T-helper 2 cell treated with Interferon-gamma antibody and Interleukin-4, amounts not matched to agents 5 μg/mL and 100 μg/mL, for 36 hours (primary cell): ENCODE measurements around the gene ZNF48.
"Not testable (repeated sequence)": the region's sequence is repeated elsewhere in the genome, so short reads cannot be mapped to it uniquely, and the experiment has no call there.

Experiments used
- DNase-seq: peaks from one replicate; pipeline ENCODE4 v3.0.0; 2021; ENCODE audit warnings: low spot score
- H3K27ac Mint-ChIP-seq: one replicate; pipeline ENCODE4 v1.8.0; 2021; ENCODE audit warnings: mild to moderate bottlenecking, mixed read lengths
- H3K27me3 Mint-ChIP-seq: one replicate; pipeline ENCODE4 v1.8.0; 2021; ENCODE audit warnings: low read depth, mixed read lengths
- H3K36me3 Mint-ChIP-seq: one replicate; pipeline ENCODE4 v1.8.0; 2021; ENCODE audit warnings: low read depth, mixed read lengths
- H3K4me1 Mint-ChIP-seq: one replicate; pipeline ENCODE4 v1.8.0; 2021; ENCODE audit warnings: low read depth, mixed read lengths
- H3K4me3 Mint-ChIP-seq: one replicate; pipeline ENCODE4 v1.8.0; 2022; ENCODE audit warnings: mild to moderate bottlenecking, moderate library complexity, mixed read lengths
- H3K9me3 Mint-ChIP-seq: one replicate; pipeline ENCODE4 v1.8.0; 2021; ENCODE audit warnings: mixed read lengths

Gene ZNF48

DNA sequence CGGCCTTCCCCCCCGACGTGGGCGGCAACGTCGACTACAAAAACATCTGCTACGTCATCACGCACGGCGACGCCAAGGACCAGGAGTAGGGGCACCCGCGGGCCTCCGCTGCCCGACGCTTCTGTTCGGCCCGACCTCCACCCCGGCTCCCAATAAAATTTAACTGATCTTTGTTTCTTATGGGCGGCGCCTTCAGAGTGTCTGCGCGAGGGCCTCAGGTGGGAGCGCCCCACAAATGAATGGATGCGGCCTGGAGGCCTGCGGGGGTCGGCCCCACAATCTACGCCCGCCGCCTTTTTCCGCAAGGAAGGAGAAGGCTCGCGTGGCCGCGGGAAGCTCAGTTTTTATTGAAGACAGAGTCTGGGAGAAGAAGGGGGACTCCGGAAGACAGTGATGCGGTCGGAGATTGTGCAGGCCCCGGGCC, 17.4 kb upstream of the ZNF48 start:
- H3K4me3 Mint-ChIP-seq, result peak overlapping the region; percentile 92
- no peaks in the 10 kb centered on the region for H3K27me3 Mint-ChIP-seq
- DNase-seq, result peak; percentile 84
- H3K27ac Mint-ChIP-seq, result peak overlapping the region; percentile 98
- peaks cover 31% of the 10 kb centered on the region for H3K36me3 Mint-ChIP-seq
- H3K4me1 Mint-ChIP-seq, result peaks cover 31% of the 10 kb centered on the region
- no peaks in the 10 kb centered on the region for H3K9me3 Mint-ChIP-seq

DNA sequence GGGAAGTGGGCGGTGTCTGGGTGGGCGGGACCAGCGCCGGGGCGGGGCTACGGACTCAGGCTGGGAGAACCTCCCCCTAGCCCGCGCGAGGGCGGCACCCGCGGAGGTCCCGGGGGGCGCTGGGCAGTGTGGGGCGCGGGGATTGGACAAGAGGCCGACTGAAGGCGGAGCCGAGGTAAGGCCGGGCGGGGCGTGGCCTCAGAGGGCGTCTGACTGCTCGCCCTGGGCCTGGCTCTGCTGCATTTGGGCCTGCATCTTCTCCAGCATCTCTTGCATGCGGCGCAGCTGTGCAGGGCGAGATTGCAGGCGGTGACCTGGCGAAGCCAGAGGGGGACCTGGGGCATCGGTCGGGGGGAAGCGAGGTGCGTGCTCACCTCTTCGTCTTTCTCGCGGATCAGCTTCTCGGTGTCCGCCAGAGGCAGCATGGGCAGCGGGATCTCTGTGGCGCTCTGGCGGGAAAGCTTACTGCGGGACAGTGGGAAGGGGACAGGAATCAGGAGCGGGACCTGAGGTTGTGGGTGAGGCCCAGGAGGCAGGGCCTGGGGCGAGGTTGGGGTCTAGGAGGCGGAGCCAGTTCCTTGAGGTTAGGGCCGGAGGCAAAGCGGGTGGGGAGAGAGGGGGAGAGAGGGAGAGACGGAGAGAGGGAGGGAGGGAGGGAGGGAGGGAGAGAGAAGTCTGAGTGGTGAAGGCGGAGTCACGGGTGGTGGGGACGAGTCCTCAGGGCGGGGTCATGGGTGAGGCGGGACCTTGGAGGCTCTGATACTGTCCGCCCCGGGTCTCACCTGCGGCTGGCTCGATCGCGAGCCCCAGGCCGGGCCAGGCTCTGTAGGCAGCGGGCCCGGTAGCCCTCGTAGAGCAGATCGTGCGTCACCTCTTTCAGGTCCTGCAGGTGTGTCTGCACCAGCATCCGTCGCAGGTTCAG, 16.7 kb upstream of the ZNF48 start:
- H3K36me3 Mint-ChIP-seq, result peaks cover 31% of the 10 kb centered on the region
- DNase-seq, result peak; percentile 98
- H3K27me3 Mint-ChIP-seq, result no peaks in the 10 kb centered on the region
- H3K4me3 Mint-ChIP-seq, result peak overlapping the region; percentile 92
- peaks cover 37% of the 10 kb centered on the region for H3K4me1 Mint-ChIP-seq
- H3K27ac Mint-ChIP-seq, result peak overlapping the region; percentile 98
- H3K9me3 Mint-ChIP-seq, result no peaks in the 10 kb centered on the region

DNA sequence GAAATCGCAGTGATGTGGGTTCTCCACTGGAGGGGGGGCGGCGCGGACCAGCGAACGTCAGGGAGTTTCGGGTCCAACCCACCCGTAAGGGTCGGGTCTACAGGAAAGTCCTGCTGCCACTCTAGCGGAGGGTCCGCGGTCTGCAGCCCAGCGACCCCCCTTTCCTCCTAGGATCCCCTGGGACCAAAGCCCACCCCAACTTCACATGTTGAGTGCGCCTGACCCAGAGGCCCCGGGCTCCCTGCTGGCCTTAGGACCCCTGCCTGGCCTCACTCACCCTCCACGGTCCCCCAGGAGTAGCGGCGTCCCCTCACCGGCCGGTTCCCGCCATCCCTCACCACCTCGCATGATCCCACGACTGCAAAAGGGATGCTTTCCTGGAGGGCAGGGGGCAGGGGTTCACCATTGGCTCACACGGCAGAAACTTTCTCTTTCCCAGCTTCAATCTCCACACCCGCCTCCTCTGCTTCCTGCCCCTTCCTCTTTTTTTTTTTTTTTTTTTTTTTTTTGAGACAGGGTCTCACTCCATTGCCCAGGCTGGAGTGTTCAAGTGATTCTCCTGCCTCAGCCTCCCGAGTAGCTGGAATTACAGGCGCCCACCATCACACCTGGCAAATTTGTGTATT, 15.9 kb upstream of the ZNF48 start:
- Mint-ChIP-seq H3K27ac (peak overlapping the region; percentile 98), H3K9me3 (no peaks in the 10 kb centered on the region), H3K36me3 (peaks cover 31% of the 10 kb centered on the region), H3K27me3 (no peaks in the 10 kb centered on the region), H3K4me1 (peaks cover 40% of the 10 kb centered on the region), H3K4me3 (peak overlapping the region; percentile 92)
- no peak for DNase-seq

DNA sequence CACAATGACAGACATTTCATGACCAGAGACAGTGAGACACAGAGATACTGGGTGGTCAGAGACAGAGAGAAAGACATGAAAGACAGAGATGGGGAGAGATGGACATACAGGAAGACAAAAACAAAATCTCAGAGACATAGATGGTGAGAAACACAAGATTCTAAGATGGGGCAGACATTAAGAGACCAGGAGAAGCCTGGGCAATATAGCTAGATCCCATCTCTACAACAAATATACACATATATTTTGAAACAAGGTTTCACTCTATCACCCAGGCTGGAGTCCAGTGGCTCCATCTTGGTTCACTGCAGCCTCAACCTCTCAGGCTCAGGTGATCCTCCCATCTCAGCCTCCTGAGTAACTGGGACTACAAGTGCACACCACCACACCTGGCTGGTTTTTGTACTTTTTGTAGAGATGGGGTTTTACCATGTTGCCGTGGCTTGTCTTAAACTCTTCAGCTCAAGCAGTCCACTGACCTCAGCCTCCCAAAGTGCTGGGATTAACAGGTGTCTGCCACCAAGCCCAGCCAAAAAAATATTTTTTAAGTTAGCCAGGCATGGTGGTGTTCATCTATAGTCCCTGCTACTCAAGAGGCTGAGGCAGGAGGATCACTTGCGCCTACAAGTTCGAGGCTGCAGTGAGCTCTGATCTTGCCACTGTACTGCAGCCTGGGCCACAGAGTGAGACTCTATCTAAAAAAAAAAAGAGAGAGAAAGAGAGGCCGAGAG, 15.0 kb upstream of the ZNF48 start:
- Mint-ChIP-seq H3K27ac (peak overlapping the region; percentile 98), H3K4me1 (peaks cover 40% of the 10 kb centered on the region), H3K9me3 (no peaks in the 10 kb centered on the region), H3K36me3 (peaks cover 31% of the 10 kb centered on the region), H3K4me3 (peak overlapping the region; percentile 92), H3K27me3 (no peaks in the 10 kb centered on the region)
- no peak for DNase-seq

DNA sequence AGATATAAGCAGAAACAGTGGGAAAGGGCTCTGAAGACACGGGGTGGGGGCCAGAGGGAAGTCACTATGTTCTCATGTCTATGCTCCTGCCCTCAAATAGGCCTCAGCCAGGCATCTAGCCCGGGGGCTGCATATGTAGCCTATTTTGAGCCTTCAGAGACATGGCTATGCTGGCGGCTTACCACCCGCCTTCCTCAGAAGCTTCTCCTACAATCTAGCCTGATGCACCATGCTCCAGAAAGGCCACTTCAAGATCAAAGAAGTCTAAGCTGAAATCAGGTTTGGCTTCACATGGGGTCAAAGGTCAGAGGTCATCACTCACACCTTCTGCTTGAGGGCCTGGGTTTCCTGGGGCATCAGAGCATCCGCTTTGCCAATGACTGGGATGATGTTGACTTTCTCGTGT, 14.4 kb upstream of the ZNF48 start:
- H3K27ac Mint-ChIP-seq, result peak overlapping the region; percentile 87
- no peaks in the 10 kb centered on the region for H3K27me3 Mint-ChIP-seq
- H3K4me1 Mint-ChIP-seq, result peaks cover 41% of the 10 kb centered on the region
- peak overlapping the region; percentile 92 for H3K4me3 Mint-ChIP-seq
- no peaks in the 10 kb centered on the region for H3K9me3 Mint-ChIP-seq
- no peak for DNase-seq
- peaks cover 29% of the 10 kb centered on the region for H3K36me3 Mint-ChIP-seq

DNA sequence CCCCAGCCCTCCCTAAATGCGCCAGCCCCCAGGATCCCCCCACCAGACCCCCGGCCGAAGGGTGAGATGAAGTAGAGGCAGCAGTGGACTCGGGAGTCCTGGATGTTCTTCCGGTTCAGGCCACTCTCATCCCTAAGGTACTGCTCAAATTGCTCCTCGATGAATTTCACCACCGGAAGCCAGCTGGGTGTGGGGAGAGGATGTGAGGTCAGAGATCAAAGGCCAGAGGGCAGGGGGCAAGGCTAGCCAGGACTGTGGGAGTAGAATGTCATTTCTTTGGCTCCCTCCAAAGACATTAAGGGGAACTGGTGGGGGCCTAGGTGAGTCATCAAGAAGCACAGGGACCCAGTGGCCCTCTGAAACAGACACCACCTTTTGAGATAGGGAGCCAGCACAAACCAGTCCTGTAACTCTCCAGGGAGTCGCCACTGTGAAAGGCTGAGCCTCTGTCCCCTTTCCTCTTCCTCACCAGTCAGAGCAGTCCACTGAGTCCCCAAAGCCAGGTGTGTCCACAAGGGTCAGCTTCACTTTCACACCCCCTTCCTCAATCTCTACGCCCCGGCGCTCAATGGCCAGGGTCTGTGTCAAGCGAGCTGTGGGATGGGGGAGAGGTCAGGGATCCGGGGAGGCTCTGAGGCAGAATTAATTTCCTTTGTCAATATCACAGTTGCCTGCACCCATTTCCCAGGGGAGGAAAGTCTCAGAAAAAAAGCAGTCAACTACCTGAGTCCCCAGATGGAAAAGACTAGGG, 13.8 kb upstream of the ZNF48 start:
- H3K4me1 Mint-ChIP-seq, result peaks cover 41% of the 10 kb centered on the region
- no peaks in the 10 kb centered on the region for H3K27me3 Mint-ChIP-seq
- no peak for DNase-seq
- no peaks in the 10 kb centered on the region for H3K9me3 Mint-ChIP-seq
- H3K4me3 Mint-ChIP-seq, result peak overlapping the region; percentile 92
- H3K36me3 Mint-ChIP-seq, result peaks cover 29% of the 10 kb centered on the region
- H3K27ac Mint-ChIP-seq, result peak overlapping the region; percentile 87

DNA sequence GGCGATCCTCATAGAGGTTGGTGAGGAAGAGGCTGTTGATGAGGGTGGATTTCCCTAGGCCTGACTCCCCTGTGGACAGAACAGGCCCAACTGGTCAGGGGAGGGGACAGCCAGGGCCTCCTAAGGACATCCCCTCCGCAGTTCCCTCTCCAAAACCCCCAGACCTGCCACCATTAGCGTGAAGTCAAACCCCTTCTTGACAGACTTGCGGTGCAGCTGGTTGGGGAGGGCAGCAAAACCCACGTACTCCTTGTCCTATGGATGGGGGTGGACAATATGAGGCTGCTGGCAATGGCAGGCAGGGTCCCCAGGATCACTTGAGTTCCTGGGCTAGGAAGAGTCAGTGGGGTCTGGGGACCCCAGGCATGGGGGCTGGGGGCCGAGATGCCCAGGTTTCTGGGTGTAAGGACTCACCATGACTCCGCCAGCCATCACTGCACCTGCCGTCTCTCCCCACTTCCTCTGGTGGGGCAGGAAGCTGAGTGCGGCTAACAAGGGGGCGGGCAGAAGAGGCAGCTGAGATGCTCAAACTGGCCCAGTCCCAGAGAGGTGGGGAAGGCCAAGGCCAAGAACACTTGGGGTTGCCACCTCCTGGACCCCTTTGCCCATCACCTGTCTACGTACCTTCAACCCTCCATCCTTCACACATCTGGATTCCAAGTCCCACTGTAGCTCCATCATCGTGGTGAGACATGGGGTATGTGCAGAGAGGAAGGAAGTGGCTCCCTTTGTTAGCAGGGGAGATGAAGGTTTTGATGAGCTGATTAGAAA, 12.9 kb upstream of the ZNF48 start, which contains the start of gene SEPTIN1:
SEPTIN1 (minus strand) TSS at position 451 of the 771 bp plus-strand sequence; CDS start at position 432, 19 bp downstream.
- peaks cover 37% of the 10 kb centered on the region for H3K4me1 Mint-ChIP-seq
- H3K27ac Mint-ChIP-seq, result peak within 1 kb of the TSS; percentile 87
- peak; percentile 77 for DNase-seq
- H3K9me3 Mint-ChIP-seq, result no peaks in the 10 kb centered on the region
- H3K36me3 Mint-ChIP-seq, result peaks cover 29% of the 10 kb centered on the region
- H3K27me3 Mint-ChIP-seq, result no peaks in the 10 kb centered on the region
- peak within 1 kb of the TSS; percentile 92 for H3K4me3 Mint-ChIP-seq

DNA sequence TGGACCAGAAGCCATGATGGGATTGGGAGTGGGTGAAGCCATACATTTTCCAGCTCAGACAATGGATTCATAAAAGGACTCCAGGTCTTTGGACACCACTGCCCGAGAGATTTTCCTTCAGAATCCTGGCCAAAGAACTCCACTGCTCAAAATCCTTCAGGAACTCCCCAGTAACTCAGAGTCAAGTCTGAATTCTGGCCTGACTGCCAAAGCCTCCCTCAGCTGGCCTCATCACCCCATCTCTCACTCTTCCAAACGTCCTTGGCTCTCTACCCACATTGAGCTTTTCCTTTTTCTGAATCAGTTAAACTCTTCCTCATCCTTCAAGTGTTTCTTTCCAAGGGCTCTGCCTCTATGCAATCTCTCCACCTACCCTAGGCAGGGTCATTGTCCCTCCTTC, 11.7 kb upstream of the ZNF48 start:
- no peaks in the 10 kb centered on the region for H3K9me3 Mint-ChIP-seq

DNA sequence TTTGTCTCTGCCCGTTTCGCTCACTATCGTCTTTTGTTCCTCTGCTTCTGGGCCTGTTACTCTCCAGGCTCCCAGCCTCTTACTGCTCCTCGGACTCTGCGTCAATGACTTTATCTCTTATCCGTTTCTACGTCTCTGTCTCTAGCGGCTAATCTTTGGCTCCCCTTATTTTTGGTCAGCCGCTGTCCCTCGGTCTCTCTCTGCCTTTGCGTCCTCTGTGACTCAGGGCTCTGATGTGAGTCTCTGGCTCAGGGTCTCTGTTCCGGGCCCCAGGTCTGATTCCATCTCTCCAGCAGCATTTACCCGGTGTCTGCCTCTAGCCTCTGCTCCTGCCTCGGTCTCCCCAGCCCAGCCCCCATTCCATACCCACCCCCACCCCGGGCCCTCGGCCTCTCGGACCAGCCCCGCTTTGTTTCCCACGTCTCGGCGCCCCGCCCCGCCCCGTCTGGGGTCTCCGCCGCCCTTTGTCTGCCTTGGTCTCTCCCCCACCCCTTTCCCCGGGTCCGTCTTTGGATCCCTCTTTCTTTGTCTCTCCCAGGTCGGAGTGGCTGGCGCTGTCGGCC, 547 bp upstream of the ZNF48 start:
- H3K27ac Mint-ChIP-seq, result peak overlapping the region; percentile 52
- DNase-seq, result no peak
- no peaks in the 10 kb centered on the region for H3K9me3 Mint-ChIP-seq

More for the DNA sequence above, 11.7 kb upstream of the ZNF48 start:
- no peak for DNase-seq
- Mint-ChIP-seq H3K4me1 (peaks cover 32% of the 10 kb centered on the region), H3K4me3 (peak overlapping the region; percentile 92), H3K27ac (peak overlapping the region; percentile 87), H3K36me3 (peaks cover 26% of the 10 kb centered on the region), H3K27me3 (no peaks in the 10 kb centered on the region)

DNA sequence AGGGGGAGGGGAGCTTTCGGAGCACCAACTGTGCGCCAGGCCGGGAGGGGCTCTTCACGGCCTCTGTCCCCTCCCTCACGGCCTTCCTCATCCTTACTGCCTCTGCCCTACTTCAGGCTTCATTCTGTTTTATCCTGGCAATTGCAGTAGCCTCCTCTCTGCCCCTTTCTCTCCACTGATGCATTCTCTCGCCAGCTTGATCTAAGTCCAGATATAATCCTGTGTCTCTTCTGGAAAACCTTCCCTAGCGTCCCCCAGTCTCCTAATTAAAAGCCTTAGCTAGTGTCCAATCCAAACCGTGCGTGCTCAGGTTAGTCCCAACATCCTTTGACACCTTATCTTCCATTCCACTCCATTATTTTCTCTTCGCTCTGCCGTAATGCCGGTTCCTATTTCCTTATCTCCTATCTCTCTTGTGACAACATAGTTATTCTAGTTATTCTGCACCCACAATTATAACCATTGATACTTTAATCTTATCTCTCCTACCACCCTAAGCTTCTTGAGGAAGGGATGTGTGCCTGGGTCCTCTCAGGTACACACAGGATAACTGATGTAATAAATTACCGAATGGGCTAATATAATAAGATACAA, 869 bp downstream of the ZNF48 start:
- Mint-ChIP-seq H3K9me3 (no peaks in the 10 kb centered on the region), H3K36me3 (peaks cover 15% of the 10 kb centered on the region), H3K27me3 (no peaks in the 10 kb centered on the region), H3K27ac (peak overlapping the region; percentile 41), H3K4me1 (peaks cover 29% of the 10 kb centered on the region), H3K4me3 (peak overlapping the region; percentile 90)
- DNase-seq, result no peak

More for the DNA sequence above, 547 bp upstream of the ZNF48 start:
- Mint-ChIP-seq H3K36me3 (peaks cover 11% of the 10 kb centered on the region), H3K27me3 (no peaks in the 10 kb centered on the region), H3K4me3 (peak overlapping the region; percentile 86), H3K4me1 (peaks cover 22% of the 10 kb centered on the region)

DNA sequence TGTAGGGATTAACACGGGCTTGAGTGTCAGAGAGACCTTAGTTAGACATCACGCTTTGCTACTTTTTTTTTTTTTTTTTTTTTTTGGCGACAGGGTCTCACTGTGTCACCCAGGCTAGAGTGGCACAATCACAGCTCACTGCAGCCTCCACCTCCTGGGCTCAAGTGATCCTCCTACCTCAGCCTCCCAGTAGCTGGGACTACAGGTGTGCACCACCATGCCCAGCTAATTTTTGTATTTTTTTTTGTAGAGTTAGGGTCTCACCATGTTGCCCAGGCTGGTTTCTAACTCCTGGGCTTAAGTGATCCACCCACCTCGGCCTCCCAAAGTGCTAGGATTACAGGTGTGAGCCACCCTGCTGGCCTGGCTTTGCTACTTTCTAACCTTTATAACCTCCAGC, 1.4 kb downstream of the ZNF48 start:
- Mint-ChIP-seq H3K4me1 (peaks cover 31% of the 10 kb centered on the region), H3K4me3 (peak overlapping the region; percentile 90), H3K36me3 (peaks cover 15% of the 10 kb centered on the region)
- not testable (repeated sequence) for H3K27ac Mint-ChIP-seq, H3K27me3 Mint-ChIP-seq, H3K9me3 Mint-ChIP-seq, DNase-seq

DNA sequence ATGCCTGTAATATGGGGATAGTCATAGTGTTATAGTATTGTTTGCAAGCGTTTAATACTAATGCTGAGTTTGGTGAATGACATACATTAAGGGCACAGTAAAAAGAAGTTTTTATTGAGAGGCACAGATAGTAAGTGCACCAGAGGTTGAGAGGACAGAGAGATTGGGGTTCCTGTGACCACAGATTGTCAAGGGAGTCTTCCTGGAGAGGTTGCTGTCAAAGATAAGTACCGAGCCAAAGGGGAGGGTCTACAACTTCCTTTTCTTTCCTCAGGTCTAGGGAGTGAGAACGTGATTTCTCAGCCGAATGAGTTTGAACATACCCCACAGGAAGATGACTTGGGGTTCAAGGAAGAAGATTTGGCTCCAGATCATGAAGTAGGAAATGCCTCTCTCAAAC, 1.8 kb downstream of the ZNF48 start:
- peak overlapping the region; percentile 90 for H3K4me3 Mint-ChIP-seq
- H3K27ac Mint-ChIP-seq, result no peak overlapping the region
- H3K4me1 Mint-ChIP-seq, result peaks cover 33% of the 10 kb centered on the region
- no peaks in the 10 kb centered on the region for H3K27me3 Mint-ChIP-seq
- DNase-seq, result no peak
- H3K9me3 Mint-ChIP-seq, result no peaks in the 10 kb centered on the region
- peaks cover 15% of the 10 kb centered on the region for H3K36me3 Mint-ChIP-seq
